ENCODE results near the gene ZNF579. TPM values are rescaled to one million over a fixed set of nuclear protein-coding genes. Genes with fewer than 3 reads are reported as not detected.

The ZNF579 gene
- total and polyA plus RNA-seq, 8 donors: 6.5 to 16.1 (median 9.4) TPM

- DNase-seq (peak in 3 of 6 donors; percentile 47 to 55 (median 49)), FAIRE-seq (no peak), ATAC-seq (peak; percentile 69 to 93 (median 87))
- Histone ChIP-seq H3K9me3 (no peaks in the 10 kb centered on the region), H3K4me3 (no peak overlapping the region), H3K4me1 (no peaks in the 10 kb centered on the region), H3K27me3 (no peaks in the 10 kb centered on the region), H3K27ac (peak overlapping the region in 1 of 4 donors; percentile 48), H3K36me3 (no peaks in the 10 kb centered on the region)
- TF ChIP-seq CTCF (IDR thresholded peaks at IDR 0.05): no peak
- intact Hi-C loops (cut with DNase I): no loop called here
- WGBS, 2 donors: 58 to 60% methylated on average over 12 of the region's 12 CpGs
Observed at GRCh38 chr19:55563261-55563690, 17.4 kb downstream of the ZNF579 start.

- DNase-seq: no peak
- no peaks in the 10 kb centered on the region for H3K27me3 ChIP-seq
- 62 to 76% methylated on average over 9 of the region's 9 CpGs for WGBS, 2 donors
- no peak overlapping the region for H3K27ac ChIP-seq
- no peaks in the 10 kb centered on the region for H3K4me1 ChIP-seq
- H3K9me3 ChIP-seq: no peaks in the 10 kb centered on the region
- no peak for TF ChIP-seq CTCF (IDR thresholded peaks at IDR 0.05)
- ATAC-seq: no peak
- intact Hi-C loops (cut with DNase I): no loop called here
- no peaks in the 10 kb centered on the region for H3K36me3 ChIP-seq
- H3K4me3 ChIP-seq: no peak overlapping the region
- no peak for FAIRE-seq
Observed at GRCh38 chr19:55559684-55560083, 21.0 kb downstream of the ZNF579 start.

DNA sequence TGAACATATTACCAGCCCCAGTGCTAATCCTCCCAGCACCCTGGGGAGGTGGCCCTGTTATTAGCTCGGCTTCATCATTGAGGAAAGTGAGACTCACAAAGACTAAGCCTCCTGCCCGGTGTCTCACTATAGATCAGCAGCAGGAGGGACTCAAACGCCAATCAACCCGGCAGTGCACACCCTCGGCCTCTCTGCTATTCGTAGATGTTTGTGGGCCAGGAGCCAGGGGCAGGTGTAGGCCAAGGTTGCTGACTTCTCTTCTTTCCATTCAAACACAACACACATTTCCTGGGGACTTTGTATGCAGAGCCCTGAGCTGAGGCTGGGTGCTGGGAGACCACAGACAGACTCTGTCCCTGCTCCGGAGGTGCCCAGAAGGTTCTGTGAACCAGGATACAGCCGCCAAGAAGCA is 25.9 kb downstream of the ZNF579 start:
- 45% methylated on average over 8 of the region's 8 CpGs for WGBS, 2 donors
- no peak for TF ChIP-seq CTCF (IDR thresholded peaks at IDR 0.05)
- Histone ChIP-seq H3K27ac (no peak overlapping the region), H3K4me1 (peaks cover 0 to 3% (median 0%) of the 10 kb centered on the region in 3 donors), H3K36me3 (no peaks in the 10 kb centered on the region), H3K9me3 (no peaks in the 10 kb centered on the region), H3K4me3 (no peak overlapping the region), H3K27me3 (no peaks in the 10 kb centered on the region)
- intact Hi-C loops (cut with DNase I): no loop called here
- ATAC-seq: peak in 2 of 4 donors; percentile 56 to 65
- no peak for FAIRE-seq
- no peak for DNase-seq

- no peak for TF ChIP-seq CTCF (IDR thresholded peaks at IDR 0.05)
- ATAC-seq (no peak), FAIRE-seq (no peak), DNase-seq (no peak)
- H3K9me3 ChIP-seq: no peaks in the 10 kb centered on the region
- H3K36me3 ChIP-seq: no peaks in the 10 kb centered on the region
- intact Hi-C loops (cut with DNase I): no loop called here
- no peaks in the 10 kb centered on the region for H3K27me3 ChIP-seq
- no peak overlapping the region for H3K27ac ChIP-seq
- WGBS, 2 donors: 78 to 86% methylated on average over 9 of the region's 9 CpGs
- H3K4me1 ChIP-seq: peaks cover 0 to 4% (median 0%) of the 10 kb centered on the region in 3 donors
- no peak overlapping the region for H3K4me3 ChIP-seq
Observed at GRCh38 chr19:55554302-55554701, 26.3 kb downstream of the ZNF579 start.

DNA sequence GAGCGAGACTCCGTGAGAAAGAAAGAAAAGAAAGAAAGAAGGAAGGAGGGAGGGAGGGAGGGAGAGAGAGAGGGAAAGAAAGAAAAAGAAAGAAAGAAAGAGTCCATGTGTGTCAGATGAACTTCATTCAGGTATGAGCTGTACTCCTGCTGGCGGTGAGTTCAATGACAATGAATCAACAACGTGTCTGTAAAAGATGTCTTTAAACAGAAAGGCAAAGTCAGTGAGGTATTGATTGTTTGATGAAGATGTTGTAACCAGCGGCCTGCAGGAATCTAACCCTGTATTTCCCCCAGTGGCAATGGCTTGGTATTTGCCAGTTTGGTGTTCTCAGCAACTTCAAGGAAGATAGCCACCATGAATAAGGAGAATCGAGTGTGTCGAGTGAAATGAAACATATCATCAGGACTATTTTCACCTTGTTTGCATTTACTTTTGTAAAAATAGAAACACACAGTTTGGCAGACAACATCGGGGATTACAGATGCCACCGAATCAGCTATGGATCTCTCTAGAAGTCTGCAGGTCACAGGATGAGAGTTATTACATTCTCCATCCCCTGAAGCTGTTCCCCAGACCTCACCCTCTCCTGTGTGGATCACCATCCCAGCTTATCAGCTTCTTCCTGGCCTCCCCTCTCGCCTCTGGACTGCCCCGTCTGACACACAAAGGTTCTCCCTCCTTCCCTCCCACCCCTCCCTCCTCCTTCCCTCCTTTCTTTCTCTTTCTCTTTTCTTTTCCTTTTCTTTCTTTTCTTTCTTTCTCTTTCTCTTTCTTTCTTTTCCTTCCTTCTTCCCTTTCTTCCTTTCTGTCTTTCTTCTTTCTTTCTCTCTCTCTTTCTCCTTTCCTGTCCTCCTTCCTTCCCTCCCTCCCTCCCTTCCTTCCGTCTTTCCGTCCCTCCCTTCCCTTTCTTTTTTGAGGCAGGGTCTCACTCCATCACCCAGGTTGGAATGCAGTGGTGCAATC is 27.1 kb downstream of the ZNF579 start:
- WGBS, 2 donors: 45 to 49% methylated on average over 13 of the region's 13 CpGs
- no peak for TF ChIP-seq CTCF (IDR thresholded peaks at IDR 0.05)
- FAIRE-seq (no peak), ATAC-seq (no peak), DNase-seq (no peak)
- peaks cover 0 to 4% (median 0%) of the 10 kb centered on the region in 3 donors for H3K4me1 ChIP-seq
- no peaks in the 10 kb centered on the region for H3K36me3 ChIP-seq
- no peaks in the 10 kb centered on the region for H3K9me3 ChIP-seq
- H3K4me3 ChIP-seq: no peak overlapping the region
- no peaks in the 10 kb centered on the region for H3K27me3 ChIP-seq
- intact Hi-C loops (cut with DNase I): no loop called here
- no peak overlapping the region for H3K27ac ChIP-seq
